ENCODE data around the gene P3H4.
A peak's percentile ranks its signal among the peaks of the same experiment; 100 is the strongest.
"Not testable (repeated sequence)": the region's sequence is repeated elsewhere in the genome, so short reads cannot be mapped to it uniquely, and the experiment has no call there.

Gene P3H4

GRCh38 chr17:41836550-41837196, 24.9 kb upstream of the P3H4 start:
- no peak overlapping the region for H3K27ac ChIP-seq (ENCODE audit: low read depth, low read length)

GRCh38 chr17:41835800-41836549, 24.2 kb upstream of the P3H4 start, which contains the start of gene NT5C3B:
Gene NT5C3B (minus strand): TSS chr17:41836232. CDS start chr17:41836193, 39 bp downstream.
- Histone ChIP-seq H3K4me3 (ENCODE audit: low read depth, low read length) (peak within 1 kb of the TSS; percentile 66), H3K36me3 (ENCODE audit: control insufficient read depth, insufficient read depth, low read length) (peaks cover 21% of the 10 kb centered on the region), H3K27me3 (ENCODE audit: control insufficient read depth, insufficient read depth, low read length) (peaks cover 5% of the 10 kb centered on the region; the same call in 1 of the 2 replicates), H3K9ac (ENCODE audit: low read length) (peak within 1 kb of the TSS; percentile 46), H3K4me1 (ENCODE audit: control insufficient read depth, insufficient read depth, low read length) (peaks cover 8% of the 10 kb centered on the region; the same call in 1 of the 2 replicates), H3K27ac (ENCODE audit: low read depth, low read length) (no peak within 1 kb of the TSS), H3K9me3 (ENCODE audit: control insufficient read depth, insufficient read depth, low read depth, low read length) (no peaks in the 10 kb centered on the region)

More at GRCh38 chr17:41836550-41837196, 24.9 kb upstream of the P3H4 start:
- Histone ChIP-seq H3K27me3 (ENCODE audit: control insufficient read depth, insufficient read depth, low read length) (peaks cover 5% of the 10 kb centered on the region; the same call in 1 of the 2 replicates), H3K9me3 (ENCODE audit: control insufficient read depth, insufficient read depth, low read depth, low read length) (no peaks in the 10 kb centered on the region), H3K36me3 (ENCODE audit: control insufficient read depth, insufficient read depth, low read length) (peaks cover 14% of the 10 kb centered on the region), H3K4me3 (ENCODE audit: low read depth, low read length) (peak overlapping the region; percentile 66), H3K9ac (ENCODE audit: low read length) (no peak overlapping the region), H3K4me1 (ENCODE audit: control insufficient read depth, insufficient read depth, low read length) (peaks cover 8% of the 10 kb centered on the region; the same call in 1 of the 2 replicates)

- no peaks in the 10 kb centered on the region for H3K9me3 ChIP-seq (ENCODE audit: control insufficient read depth, insufficient read depth, low read depth, low read length)
- no peak overlapping the region for H3K27ac ChIP-seq (ENCODE audit: low read depth, low read length)
- peaks cover 8% of the 10 kb centered on the region; the same call in 1 of the 2 replicates for H3K4me1 ChIP-seq (ENCODE audit: control insufficient read depth, insufficient read depth, low read length)
- peaks cover 5% of the 10 kb centered on the region; the same call in 1 of the 2 replicates for H3K27me3 ChIP-seq (ENCODE audit: control insufficient read depth, insufficient read depth, low read length)
- H3K4me3 ChIP-seq (ENCODE audit: low read depth, low read length): peak overlapping the region; percentile 66
- H3K9ac ChIP-seq (ENCODE audit: low read length): peak overlapping the region; percentile 46
- peaks cover 26% of the 10 kb centered on the region for H3K36me3 ChIP-seq (ENCODE audit: control insufficient read depth, insufficient read depth, low read length)
Observed at GRCh38 chr17:41835214-41835799, 23.6 kb upstream of the P3H4 start.

GRCh38 chr17:41829961-41830360, 18.2 kb upstream of the P3H4 start:
- not testable (repeated sequence) for H3K27ac ChIP-seq (ENCODE audit: low read depth, low read length); H3K9ac ChIP-seq (ENCODE audit: low read length); H3K27me3 ChIP-seq (ENCODE audit: control insufficient read depth, insufficient read depth, low read length); H3K4me1 ChIP-seq (ENCODE audit: control insufficient read depth, insufficient read depth, low read length); H3K4me3 ChIP-seq (ENCODE audit: low read depth, low read length); H3K9me3 ChIP-seq (ENCODE audit: control insufficient read depth, insufficient read depth, low read depth, low read length)
- peaks cover 68% of the 10 kb centered on the region for H3K36me3 ChIP-seq (ENCODE audit: control insufficient read depth, insufficient read depth, low read length)

GRCh38 chr17:41825175-41825845, 13.6 kb upstream of the P3H4 start:
- no peak overlapping the region for H3K4me3 ChIP-seq (ENCODE audit: low read depth, low read length)
- H3K27ac ChIP-seq (ENCODE audit: low read depth, low read length): no peak overlapping the region
- peaks cover 63% of the 10 kb centered on the region for H3K36me3 ChIP-seq (ENCODE audit: control insufficient read depth, insufficient read depth, low read length)
- H3K9me3 ChIP-seq (ENCODE audit: control insufficient read depth, insufficient read depth, low read depth, low read length): no peaks in the 10 kb centered on the region
- no peak overlapping the region for H3K9ac ChIP-seq (ENCODE audit: low read length)
- no peaks in the 10 kb centered on the region for H3K4me1 ChIP-seq (ENCODE audit: control insufficient read depth, insufficient read depth, low read length)
- H3K27me3 ChIP-seq (ENCODE audit: control insufficient read depth, insufficient read depth, low read length): no peaks in the 10 kb centered on the region

- no peak overlapping the region for H3K27ac ChIP-seq (ENCODE audit: low read depth, low read length)
- H3K4me3 ChIP-seq (ENCODE audit: low read depth, low read length): no peak overlapping the region
- no peaks in the 10 kb centered on the region for H3K9me3 ChIP-seq (ENCODE audit: control insufficient read depth, insufficient read depth, low read depth, low read length)
- peaks cover 64% of the 10 kb centered on the region for H3K36me3 ChIP-seq (ENCODE audit: control insufficient read depth, insufficient read depth, low read length)
- no peak overlapping the region for H3K9ac ChIP-seq (ENCODE audit: low read length)
- peaks cover 8% of the 10 kb centered on the region for H3K4me1 ChIP-seq (ENCODE audit: control insufficient read depth, insufficient read depth, low read length)
- H3K27me3 ChIP-seq (ENCODE audit: control insufficient read depth, insufficient read depth, low read length): no peaks in the 10 kb centered on the region
Observed at GRCh38 chr17:41824086-41824485, 12.3 kb upstream of the P3H4 start.

GRCh38 chr17:41823580-41823979, 11.8 kb upstream of the P3H4 start:
- H3K4me1 ChIP-seq (ENCODE audit: control insufficient read depth, insufficient read depth, low read length): peaks cover 10% of the 10 kb centered on the region
- H3K4me3 ChIP-seq (ENCODE audit: low read depth, low read length): no peak overlapping the region
- no peak overlapping the region for H3K9ac ChIP-seq (ENCODE audit: low read length)
- H3K9me3 ChIP-seq (ENCODE audit: control insufficient read depth, insufficient read depth, low read depth, low read length): no peaks in the 10 kb centered on the region
- H3K27ac ChIP-seq (ENCODE audit: low read depth, low read length): no peak overlapping the region
- peaks cover 61% of the 10 kb centered on the region for H3K36me3 ChIP-seq (ENCODE audit: control insufficient read depth, insufficient read depth, low read length)
- H3K27me3 ChIP-seq (ENCODE audit: control insufficient read depth, insufficient read depth, low read length): no peaks in the 10 kb centered on the region

- H3K27me3 ChIP-seq (ENCODE audit: control insufficient read depth, insufficient read depth, low read length): no peaks in the 10 kb centered on the region
- peaks cover 10% of the 10 kb centered on the region for H3K4me1 ChIP-seq (ENCODE audit: control insufficient read depth, insufficient read depth, low read length)
- H3K4me3 ChIP-seq (ENCODE audit: low read depth, low read length): no peak overlapping the region
- no peak overlapping the region for H3K27ac ChIP-seq (ENCODE audit: low read depth, low read length)
- H3K36me3 ChIP-seq (ENCODE audit: control insufficient read depth, insufficient read depth, low read length): peaks cover 62% of the 10 kb centered on the region
- no peaks in the 10 kb centered on the region for H3K9me3 ChIP-seq (ENCODE audit: control insufficient read depth, insufficient read depth, low read depth, low read length)
- H3K9ac ChIP-seq (ENCODE audit: low read length): no peak overlapping the region
Observed at GRCh38 chr17:41823141-41823524, 11.4 kb upstream of the P3H4 start.

GRCh38 chr17:41822216-41823140, 10.7 kb upstream of the P3H4 start:
- Histone ChIP-seq H3K4me3 (ENCODE audit: low read depth, low read length) (no peak overlapping the region), H3K36me3 (ENCODE audit: control insufficient read depth, insufficient read depth, low read length) (peaks cover 60% of the 10 kb centered on the region), H3K9me3 (ENCODE audit: control insufficient read depth, insufficient read depth, low read depth, low read length) (no peaks in the 10 kb centered on the region), H3K4me1 (ENCODE audit: control insufficient read depth, insufficient read depth, low read length) (peaks cover 10% of the 10 kb centered on the region), H3K9ac (ENCODE audit: low read length) (no peak overlapping the region), H3K27me3 (ENCODE audit: control insufficient read depth, insufficient read depth, low read length) (no peaks in the 10 kb centered on the region), H3K27ac (ENCODE audit: low read depth, low read length) (no peak overlapping the region)

GRCh38 chr17:41821776-41822175, 10.0 kb upstream of the P3H4 start:
- H3K9ac ChIP-seq (ENCODE audit: low read length): no peak overlapping the region
- no peak overlapping the region for H3K27ac ChIP-seq (ENCODE audit: low read depth, low read length)
- H3K4me3 ChIP-seq (ENCODE audit: low read depth, low read length): no peak overlapping the region
- no peaks in the 10 kb centered on the region for H3K27me3 ChIP-seq (ENCODE audit: control insufficient read depth, insufficient read depth, low read length)
- no peaks in the 10 kb centered on the region for H3K9me3 ChIP-seq (ENCODE audit: control insufficient read depth, insufficient read depth, low read depth, low read length)
- peaks cover 64% of the 10 kb centered on the region for H3K36me3 ChIP-seq (ENCODE audit: control insufficient read depth, insufficient read depth, low read length)
- peaks cover 10% of the 10 kb centered on the region for H3K4me1 ChIP-seq (ENCODE audit: control insufficient read depth, insufficient read depth, low read length)

Data from HUES6 (cell line).